Endothelial cell (in vitro differentiated cells): Measurements from ENCODE around the gene ABT1. TPM values are rescaled to one million over a fixed set of nuclear protein-coding genes. Genes with fewer than 3 reads are reported as not detected.

Experiments
- DNase-seq: peaks from one replicate; pipeline ENCODE4 v3.0.0; 2021; ENCODE audit warnings: low spot score
- H3K27ac Mint-ChIP-seq: one replicate; pipeline ENCODE4 v1.8.0; 2021; ENCODE audit warnings: mixed read lengths, inconsistent platforms; ENCODE audit not compliant: unreplicated experiment
- H3K27me3 Mint-ChIP-seq: one replicate; pipeline ENCODE4 v1.8.0; 2021; ENCODE audit warnings: mild to moderate bottlenecking, moderate library complexity, mixed read lengths, inconsistent platforms; ENCODE audit not compliant: unreplicated experiment
- H3K36me3 Mint-ChIP-seq: one replicate; pipeline ENCODE4 v1.8.0; 2021; ENCODE audit warnings: mild to moderate bottlenecking, low read depth, mixed read lengths, inconsistent platforms; ENCODE audit not compliant: unreplicated experiment
- H3K4me1 Mint-ChIP-seq: one replicate; pipeline ENCODE4 v1.8.0; 2021; ENCODE audit warnings: mild to moderate bottlenecking, mixed read lengths, inconsistent platforms; ENCODE audit not compliant: unreplicated experiment
- H3K4me3 Mint-ChIP-seq: one replicate; pipeline ENCODE4 v1.8.0; 2021; ENCODE audit warnings: mild to moderate bottlenecking, mixed read lengths, inconsistent platforms; ENCODE audit not compliant: unreplicated experiment
- H3K9me3 Mint-ChIP-seq: one replicate; pipeline ENCODE4 v1.8.0; 2021; ENCODE audit warnings: mixed read lengths, inconsistent platforms; ENCODE audit not compliant: unreplicated experiment
- CTCF ChIP-seq: fragments of 200-600 bp; sonication (generic); IDR thresholded peaks from one replicate; pipeline ENCODE4 v1.5.0; 2021; ENCODE audit warnings: antibody characterized with exemption; ENCODE audit not compliant: unreplicated experiment
- total RNA-seq: library from RNA; stranded (reverse); fragmentation: NEBNext Ultra II Directional; extraction: Animal tissue kit (Norgen Biotek cat#: 25700); gene quantifications from one replicate; pipeline ENCODE4 v1.2.1, GENCODE V29; 2021; ENCODE audit not compliant: unreplicated experiment

ABT1 gene
- total RNA-seq, 1 donor from 2014 or later, result 20.4 TPM

- Mint-ChIP-seq H3K9me3 (no peaks in the 10 kb centered on the region), H3K4me3 (no peak overlapping the region), H3K36me3 (no peaks in the 10 kb centered on the region), H3K4me1 (no peaks in the 10 kb centered on the region), H3K27me3 (no peaks in the 10 kb centered on the region), H3K27ac (no peak overlapping the region)
- no peak for TF ChIP-seq CTCF
- DNase-seq, result no peak
These were observed 31.1 kb downstream of the ABT1 start for GRCh38 chr6:26627843-26628242.

GRCh38 chr6:26629359-26629758 lies 32.6 kb downstream of the ABT1 start:
- no peak overlapping the region for H3K4me3 Mint-ChIP-seq
- no peak overlapping the region for H3K27ac Mint-ChIP-seq
- no peak for DNase-seq
- no peaks in the 10 kb centered on the region for H3K9me3 Mint-ChIP-seq
- TF ChIP-seq CTCF, result no peak
- H3K4me1 Mint-ChIP-seq, result no peaks in the 10 kb centered on the region
- no peaks in the 10 kb centered on the region for H3K27me3 Mint-ChIP-seq
- H3K36me3 Mint-ChIP-seq, result no peaks in the 10 kb centered on the region

GRCh38 chr6:26640806-26641205 lies 44.1 kb downstream of the ABT1 start:
- no peak for TF ChIP-seq CTCF
- no peaks in the 10 kb centered on the region for H3K9me3 Mint-ChIP-seq
- H3K36me3 Mint-ChIP-seq, result peaks cover 47% of the 10 kb centered on the region
- peak overlapping the region; percentile 38 for H3K4me3 Mint-ChIP-seq
- H3K27ac Mint-ChIP-seq, result no peak overlapping the region
- peaks cover 2% of the 10 kb centered on the region for H3K27me3 Mint-ChIP-seq
- no peak for DNase-seq
- H3K4me1 Mint-ChIP-seq, result no peaks in the 10 kb centered on the region

- DNase-seq, result no peak
- peaks cover 2% of the 10 kb centered on the region for H3K27me3 Mint-ChIP-seq
- H3K27ac Mint-ChIP-seq, result no peak overlapping the region
- H3K9me3 Mint-ChIP-seq, result no peaks in the 10 kb centered on the region
- no peak overlapping the region for H3K4me3 Mint-ChIP-seq
- no peaks in the 10 kb centered on the region for H3K4me1 Mint-ChIP-seq
- no peak for TF ChIP-seq CTCF
- peaks cover 32% of the 10 kb centered on the region for H3K36me3 Mint-ChIP-seq
These were observed 49.3 kb downstream of the ABT1 start for GRCh38 chr6:26646074-26646473.

Other genes starting within 250 kb of the ABT1 start
- 8.2 TPM for gene BTN3A2, start 231.8 kb upstream of the ABT1 start, total RNA-seq
- gene BTN2A2, start 213.8 kb upstream of the ABT1 start, total RNA-seq, result 19.3 TPM
- gene BTN3A1, start 194.7 kb upstream of the ABT1 start, total RNA-seq, result 7.1 TPM
- 3.1 TPM for gene BTN3A3, start 156.4 kb upstream of the ABT1 start, total RNA-seq
- gene BTN2A1, start 139.0 kb upstream of the ABT1 start, total RNA-seq, result 28.7 TPM
- gene BTN1A1, start 96.7 kb upstream of the ABT1 start, total RNA-seq, result 1.4 TPM
- 27.2 TPM for gene HMGN4, start 58.6 kb upstream of the ABT1 start, total RNA-seq
- 35.0 TPM for gene ZNF322, start 62.8 kb downstream of the ABT1 start, total RNA-seq